Measurements from ENCODE around the gene FLVCR1. TPM values are rescaled to one million over a fixed set of nuclear protein-coding genes. Genes with fewer than 3 reads are reported as not detected.
"Not testable (repeated sequence)": the region's sequence is repeated elsewhere in the genome, so short reads cannot be mapped to it uniquely, and the experiment has no call there.

FLVCR1 gene
- total RNA-seq, 1 donor from 2014 or later = 4.9 TPM

DNA sequence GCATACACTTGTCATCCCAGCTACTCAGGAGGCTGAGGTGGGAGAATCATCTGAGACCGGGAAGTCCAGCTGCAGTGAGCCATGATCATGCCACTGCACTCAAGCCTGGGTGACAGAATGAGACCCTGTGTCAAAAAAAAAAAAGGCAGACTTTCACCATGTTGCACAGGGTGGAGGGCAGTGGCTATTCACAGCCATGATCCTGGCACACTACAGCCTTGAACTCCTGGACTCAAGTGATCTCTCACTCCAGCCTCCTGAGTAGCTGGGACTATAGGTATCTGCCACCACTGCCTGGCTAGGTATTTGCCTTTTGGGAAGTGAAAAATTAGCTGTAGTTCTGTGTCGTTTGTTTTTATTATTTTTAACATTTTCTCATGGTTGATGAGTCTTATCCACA is 29.7 kb upstream of the FLVCR1 start:
- Mint-ChIP-seq H3K9me3 (ENCODE audit: unreplicated experiment) (peaks cover 12% of the 10 kb centered on the region), H3K27ac (ENCODE audit: unreplicated experiment) (no peak overlapping the region), H3K4me3 (ENCODE audit: unreplicated experiment) (no peak overlapping the region), H3K36me3 (ENCODE audit: unreplicated experiment) (peaks cover 4% of the 10 kb centered on the region), H3K27me3 (ENCODE audit: unreplicated experiment) (peaks cover 3% of the 10 kb centered on the region), H3K4me1 (ENCODE audit: unreplicated experiment) (no peaks in the 10 kb centered on the region)
- TF ChIP-seq, protein P1, sequence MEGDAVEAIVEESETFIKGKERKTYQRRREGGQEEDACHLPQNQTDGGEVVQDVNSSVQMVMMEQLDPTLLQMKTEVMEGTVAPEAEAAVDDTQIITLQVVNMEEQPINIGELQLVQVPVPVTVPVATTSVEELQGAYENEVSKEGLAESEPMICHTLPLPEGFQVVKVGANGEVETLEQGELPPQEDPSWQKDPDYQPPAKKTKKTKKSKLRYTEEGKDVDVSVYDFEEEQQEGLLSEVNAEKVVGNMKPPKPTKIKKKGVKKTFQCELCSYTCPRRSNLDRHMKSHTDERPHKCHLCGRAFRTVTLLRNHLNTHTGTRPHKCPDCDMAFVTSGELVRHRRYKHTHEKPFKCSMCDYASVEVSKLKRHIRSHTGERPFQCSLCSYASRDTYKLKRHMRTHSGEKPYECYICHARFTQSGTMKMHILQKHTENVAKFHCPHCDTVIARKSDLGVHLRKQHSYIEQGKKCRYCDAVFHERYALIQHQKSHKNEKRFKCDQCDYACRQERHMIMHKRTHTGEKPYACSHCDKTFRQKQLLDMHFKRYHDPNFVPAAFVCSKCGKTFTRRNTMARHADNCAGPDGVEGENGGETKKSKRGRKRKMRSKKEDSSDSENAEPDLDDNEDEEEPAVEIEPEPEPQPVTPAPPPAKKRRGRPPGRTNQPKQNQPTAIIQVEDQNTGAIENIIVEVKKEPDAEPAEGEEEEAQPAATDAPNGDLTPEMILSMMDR (IDR thresholded peaks at IDR 0.05) = no peak
- no peak for DNase-seq (ENCODE audit: extremely low spot score, unreplicated experiment)

DNA sequence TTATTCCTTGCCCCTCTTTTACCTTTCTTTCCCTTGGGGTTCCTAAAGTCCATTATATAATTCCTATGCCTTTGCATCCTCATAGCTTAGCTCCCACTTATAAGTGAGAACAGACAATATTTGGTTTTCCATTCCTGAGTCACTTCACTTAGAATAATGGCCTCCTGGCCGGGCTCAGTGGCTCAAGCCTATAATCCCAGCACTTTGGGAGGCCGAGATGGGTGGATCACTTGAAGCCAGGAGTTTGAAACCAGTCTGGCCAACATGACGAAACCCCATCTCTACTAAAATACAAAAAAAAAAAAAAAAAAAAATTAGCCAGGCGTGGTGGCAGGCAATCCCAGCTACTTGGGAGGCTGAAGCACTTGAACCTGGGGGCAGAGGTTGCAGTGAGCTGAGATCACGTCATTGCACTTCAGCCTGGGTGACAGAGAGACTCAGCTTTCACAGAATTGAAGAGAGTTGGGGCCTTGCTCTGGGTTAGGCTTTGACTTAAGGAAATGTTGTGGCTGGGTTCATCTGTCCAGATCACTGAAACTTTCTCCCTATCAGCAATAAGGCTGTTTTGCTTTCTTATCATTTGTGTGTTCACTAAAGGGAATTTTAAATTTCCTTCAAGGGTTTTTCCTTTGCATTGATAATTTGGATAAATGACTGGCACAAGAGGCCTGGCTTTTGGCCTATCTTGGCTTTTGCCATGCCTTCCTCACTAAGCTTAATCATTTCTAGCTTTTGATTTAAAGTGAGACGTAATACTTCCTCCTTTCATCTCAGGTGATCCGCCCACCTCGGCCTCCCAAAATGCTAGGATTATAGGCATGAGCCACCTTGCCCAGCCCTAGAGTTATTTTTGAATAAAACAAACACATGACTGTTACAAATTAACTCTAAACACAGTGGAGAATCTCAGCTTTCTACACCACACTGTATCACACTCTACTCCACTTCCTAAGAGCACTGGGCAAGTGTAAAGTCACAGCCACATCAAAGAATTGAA is 24.6 kb upstream of the FLVCR1 start:
- not testable (repeated sequence) for H3K4me1 Mint-ChIP-seq (ENCODE audit: unreplicated experiment); H3K36me3 Mint-ChIP-seq (ENCODE audit: unreplicated experiment); H3K9me3 Mint-ChIP-seq (ENCODE audit: unreplicated experiment); H3K27me3 Mint-ChIP-seq (ENCODE audit: unreplicated experiment); H3K4me3 Mint-ChIP-seq (ENCODE audit: unreplicated experiment); H3K27ac Mint-ChIP-seq (ENCODE audit: unreplicated experiment); DNase-seq (ENCODE audit: extremely low spot score, unreplicated experiment)

DNA sequence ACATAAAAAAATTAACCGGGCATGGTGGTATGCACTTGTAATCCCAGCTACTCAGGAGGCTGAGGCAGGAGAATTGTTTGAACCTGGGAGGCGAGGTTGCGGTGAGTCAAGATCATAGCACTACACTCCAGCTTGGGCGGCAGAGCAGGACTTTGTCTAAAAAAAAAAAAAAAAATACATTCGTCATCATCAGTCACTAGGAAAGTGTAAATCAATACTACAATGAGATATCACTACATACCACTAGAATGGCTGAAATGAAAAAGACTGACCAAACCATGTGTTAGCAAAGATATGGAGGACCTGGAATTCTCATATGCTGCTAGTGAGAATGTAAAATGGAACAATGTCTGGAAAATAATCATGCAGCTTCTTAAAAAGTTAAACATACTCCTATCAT is 19.9 kb upstream of the FLVCR1 start:
- Mint-ChIP-seq H3K4me3 (ENCODE audit: unreplicated experiment) (no peak overlapping the region), H3K27ac (ENCODE audit: unreplicated experiment) (no peak overlapping the region), H3K36me3 (ENCODE audit: unreplicated experiment) (no peaks in the 10 kb centered on the region), H3K9me3 (ENCODE audit: unreplicated experiment) (no peaks in the 10 kb centered on the region), H3K27me3 (ENCODE audit: unreplicated experiment) (no peaks in the 10 kb centered on the region), H3K4me1 (ENCODE audit: unreplicated experiment) (no peaks in the 10 kb centered on the region)
- DNase-seq (ENCODE audit: extremely low spot score, unreplicated experiment) = no peak
- TF ChIP-seq, protein P1 (IDR thresholded peaks at IDR 0.05) = no peak

GRCh38 chr1:212844521-212844920 is 13.6 kb upstream of the FLVCR1 start:
- H3K4me3 Mint-ChIP-seq (ENCODE audit: unreplicated experiment); H3K27ac Mint-ChIP-seq (ENCODE audit: unreplicated experiment); H3K27me3 Mint-ChIP-seq (ENCODE audit: unreplicated experiment); DNase-seq (ENCODE audit: extremely low spot score, unreplicated experiment); H3K9me3 Mint-ChIP-seq (ENCODE audit: unreplicated experiment); H3K4me1 Mint-ChIP-seq (ENCODE audit: unreplicated experiment); H3K36me3 Mint-ChIP-seq (ENCODE audit: unreplicated experiment): not testable (repeated sequence)

DNA sequence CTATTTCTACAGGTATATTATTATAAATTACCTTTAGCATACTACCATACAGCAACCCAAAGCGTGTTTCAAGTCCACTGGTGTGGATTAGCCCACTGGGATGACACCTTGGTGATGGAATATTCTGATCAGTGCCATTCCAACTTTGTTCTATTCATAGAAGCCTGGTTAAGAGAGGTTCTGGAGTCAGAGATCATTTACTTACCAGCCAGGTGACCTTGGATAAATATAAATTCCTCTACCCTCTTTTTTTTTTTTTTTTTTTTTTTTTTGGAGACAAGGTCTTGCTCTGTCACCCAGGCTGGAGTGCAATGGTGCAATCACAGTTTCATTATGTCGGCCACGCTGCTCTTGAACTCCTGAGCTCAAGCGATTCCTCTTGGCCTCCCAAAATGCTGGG is 10.5 kb upstream of the FLVCR1 start, which contains the start of gene SPATA45:
Gene SPATA45, minus strand, starts transcription at position 101 of the 400 bp plus-strand sequence. CDS start 11,500 bp downstream, outside the sequence.
- peaks cover 2% of the 10 kb centered on the region for H3K36me3 Mint-ChIP-seq (ENCODE audit: unreplicated experiment)
- H3K4me3 Mint-ChIP-seq (ENCODE audit: unreplicated experiment) = no peak within 1 kb of the TSS
- DNase-seq (ENCODE audit: extremely low spot score, unreplicated experiment) = no peak
- no peaks in the 10 kb centered on the region for H3K4me1 Mint-ChIP-seq (ENCODE audit: unreplicated experiment)
- no peaks in the 10 kb centered on the region for H3K9me3 Mint-ChIP-seq (ENCODE audit: unreplicated experiment)
- no peaks in the 10 kb centered on the region for H3K27me3 Mint-ChIP-seq (ENCODE audit: unreplicated experiment)
- TF ChIP-seq, protein P1 (IDR thresholded peaks at IDR 0.05) = no peak
- no peak within 1 kb of the TSS for H3K27ac Mint-ChIP-seq (ENCODE audit: unreplicated experiment)

GRCh38 chr1:212852105-212852688 is 5.9 kb upstream of the FLVCR1 start:
- TF ChIP-seq, protein P1 (IDR thresholded peaks at IDR 0.05) = no peak
- Mint-ChIP-seq H3K4me3 (ENCODE audit: unreplicated experiment) (no peak overlapping the region), H3K9me3 (ENCODE audit: unreplicated experiment) (no peaks in the 10 kb centered on the region), H3K4me1 (ENCODE audit: unreplicated experiment) (no peaks in the 10 kb centered on the region), H3K27me3 (ENCODE audit: unreplicated experiment) (no peaks in the 10 kb centered on the region), H3K36me3 (ENCODE audit: unreplicated experiment) (peaks cover 2% of the 10 kb centered on the region), H3K27ac (ENCODE audit: unreplicated experiment) (no peak overlapping the region)
- DNase-seq (ENCODE audit: extremely low spot score, unreplicated experiment) = no peak

Measured in osteocyte (in vitro differentiated cells).